Measurements from ENCODE around the gene COPE. TPM values are rescaled to one million over a fixed set of nuclear protein-coding genes. Genes with fewer than 3 reads are reported as not detected.

Gene COPE
- total and polyA plus RNA-seq, 8 donors, result 81.1 to 226 (median 103) TPM

GRCh38 chr19:18861917-18862316 is 57.3 kb downstream of the COPE start:
- DNase-seq (peak in 1 of 4 donors; percentile 38), ATAC-seq (no peak)
- Histone ChIP-seq H3K9me3 (no peaks in the 10 kb centered on the region), H3K27me3 (no peaks in the 10 kb centered on the region), H3K4me1 (peaks cover 0 to 13% of the 10 kb centered on the region in 2 donors), H3K36me3 (peaks cover 0 to 100% of the 10 kb centered on the region in 2 donors), H3K27ac (no peak overlapping the region), H3K4me3 (no peak overlapping the region)
- intact Hi-C loops (cut with DNase I), result no loop called here
- TF ChIP-seq CTCF (IDR thresholded peaks at IDR 0.05), result no peak

GRCh38 chr19:18861235-18861634 is 58.0 kb downstream of the COPE start:
- H3K9me3 ChIP-seq, result no peaks in the 10 kb centered on the region
- peaks cover 0 to 6% of the 10 kb centered on the region in 2 donors for H3K4me1 ChIP-seq
- TF ChIP-seq CTCF (IDR thresholded peaks at IDR 0.05), result no peak
- DNase-seq (no peak), ATAC-seq (no peak)
- peaks cover 0 to 100% of the 10 kb centered on the region in 2 donors for H3K36me3 ChIP-seq
- intact Hi-C loops (cut with DNase I), result no loop called here
- H3K27ac ChIP-seq, result no peak overlapping the region
- no peak overlapping the region for H3K4me3 ChIP-seq
- no peaks in the 10 kb centered on the region for H3K27me3 ChIP-seq

GRCh38 chr19:18860725-18861124 is 58.5 kb downstream of the COPE start:
- Histone ChIP-seq H3K9me3 (no peaks in the 10 kb centered on the region), H3K4me1 (peaks cover 0 to 6% of the 10 kb centered on the region in 2 donors), H3K27ac (no peak overlapping the region), H3K4me3 (no peak overlapping the region), H3K36me3 (peaks cover 0 to 100% of the 10 kb centered on the region in 2 donors), H3K27me3 (no peaks in the 10 kb centered on the region)
- TF ChIP-seq CTCF (IDR thresholded peaks at IDR 0.05), result no peak
- intact Hi-C loops (cut with DNase I), result no loop called here
- DNase-seq, result no peak
- ATAC-seq, result no peak

GRCh38 chr19:18860302-18860700 is 58.9 kb downstream of the COPE start:
- Histone ChIP-seq H3K27ac (no peak overlapping the region), H3K36me3 (peaks cover 0 to 100% of the 10 kb centered on the region in 2 donors), H3K4me1 (peaks cover 0 to 6% of the 10 kb centered on the region in 2 donors), H3K4me3 (no peak overlapping the region), H3K9me3 (no peaks in the 10 kb centered on the region), H3K27me3 (no peaks in the 10 kb centered on the region)
- TF ChIP-seq CTCF (IDR thresholded peaks at IDR 0.05), result no peak
- ATAC-seq (no peak), DNase-seq (no peak)
- intact Hi-C loops (cut with DNase I), result no loop called here

GRCh38 chr19:18859676-18860301 is 59.4 kb downstream of the COPE start:
- H3K4me1 ChIP-seq, result peaks cover 0 to 6% of the 10 kb centered on the region in 2 donors
- H3K36me3 ChIP-seq, result peaks cover 4 to 100% of the 10 kb centered on the region in 2 donors
- ATAC-seq (no peak), DNase-seq (peak in 1 of 4 donors; percentile 64)
- no peak for TF ChIP-seq CTCF (IDR thresholded peaks at IDR 0.05)
- no peaks in the 10 kb centered on the region for H3K9me3 ChIP-seq
- intact Hi-C loops (cut with DNase I), result no loop called here
- H3K4me3 ChIP-seq, result no peak overlapping the region
- H3K27me3 ChIP-seq, result no peaks in the 10 kb centered on the region
- no peak overlapping the region for H3K27ac ChIP-seq

Measured in left lung (tissue), 10 donors.